HG03565 (cell line): Measurements from ENCODE around the gene SLC22A2.

Experiments used
- ATAC-seq: cut with Tn5 transposase; IDR thresholded peaks from one replicate; pipeline ENCODE4 v1.9.1; 2021; ENCODE audit warnings: mild to moderate bottlenecking, moderate library complexity; ENCODE audit not compliant: unreplicated experiment

SLC22A2 gene

DNA sequence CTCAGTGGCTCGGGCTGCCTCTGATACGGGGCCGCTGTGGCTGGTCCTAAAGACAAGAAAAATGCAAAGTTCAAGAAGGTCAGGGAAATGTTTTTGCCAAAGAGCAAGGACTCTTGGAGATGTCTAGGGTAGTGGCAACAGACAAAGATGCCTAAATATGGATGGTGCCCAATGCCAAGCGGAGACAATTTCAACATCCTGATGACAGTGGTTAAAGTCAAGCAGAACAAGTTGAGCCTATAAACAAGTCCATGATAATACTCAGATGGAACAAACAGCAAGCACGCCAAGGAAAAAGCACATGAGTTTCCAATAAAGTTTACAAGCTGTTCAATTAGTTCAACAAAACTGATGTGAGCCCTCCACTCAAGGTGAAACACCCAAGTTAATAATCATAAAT, 85.9 kb downstream of the SLC22A2 start:
- ATAC-seq: no peak

DNA sequence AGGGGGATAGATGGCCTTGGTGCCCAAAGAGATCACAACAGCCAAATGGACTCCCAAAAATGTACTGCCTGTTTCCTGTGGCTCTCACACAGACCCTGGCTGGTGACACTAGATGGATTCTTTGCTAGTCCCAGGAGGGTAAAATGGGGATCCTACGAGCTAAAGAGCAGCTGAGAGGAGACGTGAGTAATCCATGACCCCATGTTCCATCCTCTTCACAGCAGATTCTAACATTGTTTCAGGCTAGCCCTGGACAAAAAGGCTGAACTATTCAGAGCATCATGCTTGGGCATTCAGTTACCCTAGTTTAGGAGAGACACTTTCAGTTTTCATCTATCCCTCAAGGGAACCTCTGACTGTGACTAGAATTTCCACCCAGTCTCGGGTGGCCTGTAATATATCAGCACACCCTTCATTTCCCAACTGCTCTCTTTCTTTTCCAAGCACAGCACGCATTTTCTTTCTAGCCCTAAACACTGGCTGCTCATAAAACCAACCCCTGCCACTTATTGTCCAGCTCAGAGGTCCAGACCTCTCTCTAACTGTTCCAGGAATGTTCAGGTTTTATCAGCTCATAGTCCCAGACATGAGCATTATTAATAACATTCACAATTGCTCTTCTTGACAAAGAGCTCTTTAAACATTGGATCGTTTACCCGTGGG, 88.5 kb downstream of the SLC22A2 start:
- ATAC-seq: no peak

DNA sequence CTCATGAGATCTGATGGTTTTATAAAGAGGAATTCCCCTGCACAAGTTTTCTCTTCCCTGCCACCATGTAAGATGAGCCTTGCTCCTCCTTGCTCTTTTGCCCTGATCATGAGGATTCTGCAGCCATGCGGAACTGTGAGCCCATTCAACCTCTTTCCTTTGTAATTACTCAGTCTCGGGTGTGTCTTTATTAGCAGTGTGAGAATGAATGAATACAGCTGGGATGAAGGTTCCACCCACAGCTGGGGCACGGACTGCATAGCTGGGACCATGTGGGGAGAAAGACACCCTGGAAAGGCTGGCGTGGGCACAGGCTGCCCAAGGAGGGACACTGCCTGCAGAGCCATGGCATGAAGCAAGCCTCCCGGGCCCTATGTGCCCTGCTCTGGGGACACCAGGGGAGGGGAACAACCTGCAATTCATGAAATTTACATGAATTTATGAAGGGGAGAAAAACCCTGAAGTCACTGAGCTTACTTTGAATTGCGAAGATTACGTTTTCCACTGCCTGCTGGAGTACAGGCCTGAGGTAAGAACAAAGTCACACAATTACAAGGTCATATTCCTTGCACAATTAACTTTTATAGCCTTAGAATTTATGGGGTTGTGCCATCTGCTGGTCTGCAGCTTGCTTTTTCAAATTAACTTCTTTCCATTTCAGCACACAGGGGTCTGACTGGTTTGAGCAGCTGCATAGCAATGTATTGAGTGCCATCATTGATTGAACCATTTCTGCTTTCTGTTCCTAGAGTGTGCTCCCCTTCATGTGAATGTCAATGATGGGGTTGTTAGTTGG, 90.8 kb downstream of the SLC22A2 start:
- ATAC-seq: no peak
